ENCODE measurements around the gene SLC46A2. TPM values are rescaled to one million over a fixed set of nuclear protein-coding genes. Genes with fewer than 3 reads are reported as not detected.

The SLC46A2 gene
- total RNA-seq, 4 donors from 2014 or later = 0.27 TPM; not detected in 3

GRCh38 chr9:112863214-112863613 lies 27.5 kb downstream of the SLC46A2 start:
- H3K4me3 ChIP-seq (replicated peaks in 1 of 3) = no peak overlapping the region
- no peaks in the 10 kb centered on the region for H3K27me3 ChIP-seq
- intact Hi-C loops (cut with DNase I) = no loop called here
- WGBS, 2 donors = 36 to 39% methylated on average over 4 of the region's 4 CpGs
- H3K27ac ChIP-seq = no peak overlapping the region
- TF ChIP-seq CTCF (IDR thresholded peaks at IDR 0.05) (no peak), POLR2A (IDR thresholded peaks at IDR 0.05) (no peak)
- no peaks in the 10 kb centered on the region for H3K9me3 ChIP-seq
- DNase-seq = no peak
- no peaks in the 10 kb centered on the region for H3K36me3 ChIP-seq
- no peaks in the 10 kb centered on the region for H3K4me1 ChIP-seq

DNA sequence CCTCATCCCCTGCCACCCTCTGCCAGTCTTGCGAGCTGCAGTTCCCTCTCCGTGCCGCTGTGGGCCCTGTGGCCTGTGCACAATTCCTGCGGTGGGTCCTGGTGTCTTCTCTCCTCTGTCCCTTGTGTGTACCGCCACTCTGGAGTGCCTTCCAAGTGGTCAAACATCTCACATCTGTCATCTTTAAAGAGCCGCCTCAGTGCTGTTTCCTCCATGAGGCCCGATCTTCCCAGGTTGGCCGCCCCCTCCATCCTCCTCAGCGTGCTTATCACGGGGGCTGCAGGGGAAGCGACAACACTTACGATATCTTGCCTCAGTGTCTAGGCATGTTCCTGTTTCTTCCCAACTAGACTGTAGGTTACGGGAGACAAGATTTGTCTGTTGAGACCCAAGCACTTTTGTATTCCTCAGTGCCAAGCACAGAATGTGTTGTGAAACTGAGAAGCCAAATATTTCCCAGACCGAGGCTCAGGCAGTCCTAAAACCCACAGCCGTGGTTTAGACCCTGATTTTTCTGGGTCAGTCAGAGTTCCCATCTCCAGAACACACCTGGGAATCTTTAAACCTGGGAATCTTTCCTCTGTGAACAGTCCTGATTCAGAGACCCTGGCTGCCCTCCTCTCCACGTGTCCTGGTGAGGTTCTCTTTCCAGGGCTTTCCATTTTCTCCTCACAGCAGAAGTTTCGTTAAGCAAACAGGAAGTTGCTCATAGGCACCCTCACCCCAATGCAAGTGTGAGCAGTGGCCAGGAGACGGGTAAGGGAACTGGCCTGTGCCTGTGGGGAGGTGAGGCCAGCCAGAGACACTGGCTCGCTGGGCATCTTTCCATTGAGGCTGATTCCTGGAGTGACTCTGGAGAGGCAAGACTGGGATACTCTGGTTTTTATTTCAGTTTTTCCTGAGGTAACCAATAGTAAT lies 28.8 kb downstream of the SLC46A2 start:
- Histone ChIP-seq H3K9me3 (no peaks in the 10 kb centered on the region), H3K27ac (no peak overlapping the region), H3K4me1 (no peaks in the 10 kb centered on the region), H3K27me3 (no peaks in the 10 kb centered on the region), H3K4me3 (replicated peaks in 1 of 3) (no peak overlapping the region), H3K36me3 (no peaks in the 10 kb centered on the region)
- intact Hi-C loops (cut with DNase I) = no loop called here
- no peak for DNase-seq
- WGBS, 2 donors = 83 to 84% methylated on average over 19 of the region's 19 CpGs
- TF ChIP-seq POLR2A (IDR thresholded peaks at IDR 0.05) (no peak), CTCF (IDR thresholded peaks at IDR 0.05) (no peak)

DNA sequence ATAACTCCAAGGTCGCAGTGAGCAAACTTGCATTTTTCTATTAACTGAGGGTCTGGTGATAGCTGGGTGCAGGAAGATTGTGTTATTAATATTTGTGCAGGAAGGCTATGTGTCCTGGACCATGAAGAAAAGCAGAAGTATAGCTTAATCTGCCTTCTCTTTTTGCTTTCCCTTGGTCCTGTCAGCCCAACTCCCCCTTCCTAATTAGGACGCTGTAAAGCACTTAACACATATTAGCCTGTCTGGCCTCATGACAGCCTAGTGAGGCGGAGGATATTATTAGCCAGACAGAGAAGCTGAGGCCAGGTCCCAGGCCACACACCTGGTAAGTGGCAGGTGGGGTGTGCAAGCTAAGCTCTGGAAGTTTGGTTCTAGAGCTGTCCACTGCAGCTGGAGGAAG lies 29.5 kb downstream of the SLC46A2 start:
- H3K4me1 ChIP-seq = no peaks in the 10 kb centered on the region
- no peak overlapping the region for H3K4me3 ChIP-seq (replicated peaks in 1 of 3)
- H3K27me3 ChIP-seq = no peaks in the 10 kb centered on the region
- TF ChIP-seq CTCF (IDR thresholded peaks at IDR 0.05) = no peak
- no peak for TF ChIP-seq POLR2A (IDR thresholded peaks at IDR 0.05)
- no peak for DNase-seq
- intact Hi-C loops (cut with DNase I) = no loop called here
- H3K36me3 ChIP-seq = no peaks in the 10 kb centered on the region
- H3K9me3 ChIP-seq = no peaks in the 10 kb centered on the region
- 87 to 92% methylated on average over 3 of the region's 3 CpGs for WGBS, 2 donors
- no peak overlapping the region for H3K27ac ChIP-seq

DNA sequence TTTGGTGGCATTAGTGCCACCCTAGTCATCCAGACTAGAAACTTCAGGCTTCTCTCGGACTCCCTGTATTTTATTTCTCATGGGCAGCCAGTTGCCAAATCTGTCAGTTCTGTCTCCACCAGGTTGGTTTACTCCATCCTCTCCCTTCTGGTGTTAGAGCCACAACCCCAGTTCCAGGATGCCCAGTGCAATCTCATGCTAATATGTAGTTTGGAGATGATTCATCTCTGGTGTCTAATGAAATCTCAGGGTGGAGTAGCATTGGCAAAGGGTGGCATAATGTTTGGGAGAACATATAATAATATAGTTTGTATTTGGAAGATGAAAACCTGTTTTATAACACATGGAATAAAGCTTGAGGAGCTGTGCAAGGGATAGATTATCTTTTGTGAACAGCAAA lies 30.2 kb downstream of the SLC46A2 start:
- TF ChIP-seq POLR2A (IDR thresholded peaks at IDR 0.05) = no peak
- TF ChIP-seq CTCF (IDR thresholded peaks at IDR 0.05) = no peak
- 88% methylated on average over 1 of the region's 1 CpG for WGBS, 2 donors
- Histone ChIP-seq H3K27ac (no peak overlapping the region), H3K4me1 (no peaks in the 10 kb centered on the region), H3K9me3 (no peaks in the 10 kb centered on the region), H3K4me3 (replicated peaks in 1 of 3) (no peak overlapping the region), H3K27me3 (no peaks in the 10 kb centered on the region), H3K36me3 (no peaks in the 10 kb centered on the region)
- no peak for DNase-seq
- intact Hi-C loops (cut with DNase I) = no loop called here

DNA sequence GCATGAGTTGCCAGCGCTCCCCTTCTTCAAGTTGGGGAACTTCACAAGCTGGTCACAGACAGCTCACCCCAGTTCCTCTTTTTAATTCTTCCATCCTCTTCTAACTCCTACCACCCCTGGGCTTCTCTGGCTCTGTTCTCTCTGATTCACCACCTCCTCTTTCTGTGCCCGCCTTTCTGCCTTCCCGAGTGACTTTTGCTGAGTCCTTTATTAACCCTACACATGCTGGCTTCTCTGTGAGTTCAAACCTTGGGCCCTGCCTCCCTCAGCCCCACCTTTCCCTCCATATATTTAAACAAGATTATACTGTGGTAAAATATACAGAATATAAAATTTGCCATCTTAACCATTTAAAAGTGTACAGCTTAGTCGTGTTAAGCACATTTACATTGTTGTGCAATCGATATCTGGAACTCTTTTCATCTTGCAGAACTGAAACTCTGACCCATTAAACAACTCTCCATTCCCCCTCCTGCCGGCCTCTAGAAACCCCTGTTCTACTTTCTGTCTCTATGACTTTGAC lies 32.0 kb downstream of the SLC46A2 start:
- Histone ChIP-seq H3K27me3 (no peaks in the 10 kb centered on the region), H3K4me1 (no peaks in the 10 kb centered on the region), H3K4me3 (replicated peaks in 1 of 3) (no peak overlapping the region), H3K27ac (no peak overlapping the region), H3K9me3 (no peaks in the 10 kb centered on the region), H3K36me3 (no peaks in the 10 kb centered on the region)
- 65 to 72% methylated on average over 6 of the region's 6 CpGs for WGBS, 2 donors
- no peak for DNase-seq
- intact Hi-C loops (cut with DNase I) = no loop called here
- TF ChIP-seq CTCF (IDR thresholded peaks at IDR 0.05) (no peak), POLR2A (IDR thresholded peaks at IDR 0.05) (no peak)
